Fibroblast of lung (primary cell): Measurements from ENCODE around the gene MAP3K3.

Experiments used
- EZH2 ChIP-seq: IDR thresholded peaks from 2 replicates; pipeline ENCODE4 v1.5.1; 2012; ENCODE audit warnings: low read length, control low read depth, mild to moderate bottlenecking; ENCODE audit errors: missing control alignments
- TF ChIP-seq, protein P1 (sequence below), 2 donors: IDR thresholded peaks in 1 of 2; conservative IDR thresholded peaks in 1 of 2; 1 replicate in 1 of 2; 2 replicates in 1 of 2; pipeline ENCODE4 v1.5.1; 2011 to 2012; ENCODE audit warnings: low read length in 2 of 2, control low read depth in 1 of 2, inconsistent platforms in 1 of 2, low read depth in 1 of 2, mild to moderate bottlenecking in 1 of 2

DNA sequence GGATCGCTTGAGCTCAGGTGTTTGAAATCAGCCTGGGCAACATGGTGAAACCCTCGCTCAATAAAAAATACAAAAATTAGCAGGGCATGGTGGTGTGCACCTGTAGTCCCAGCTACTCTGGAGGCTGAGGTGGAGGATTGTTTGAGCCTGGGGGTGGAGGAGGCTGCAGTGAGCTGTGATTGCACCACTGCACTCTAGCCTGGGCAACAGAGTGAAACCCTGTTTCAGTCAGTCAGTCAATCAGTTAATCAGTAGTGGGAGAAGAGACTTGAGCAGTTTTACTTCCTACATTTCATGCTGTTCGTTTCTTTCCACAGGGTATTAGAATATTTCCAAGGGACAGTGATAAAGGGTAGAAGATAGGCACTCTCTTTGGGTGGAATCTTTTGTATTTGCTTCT, 8.8 kb downstream of the MAP3K3 start:
- TF ChIP-seq EZH2: no peak
- TF ChIP-seq, protein P1, sequence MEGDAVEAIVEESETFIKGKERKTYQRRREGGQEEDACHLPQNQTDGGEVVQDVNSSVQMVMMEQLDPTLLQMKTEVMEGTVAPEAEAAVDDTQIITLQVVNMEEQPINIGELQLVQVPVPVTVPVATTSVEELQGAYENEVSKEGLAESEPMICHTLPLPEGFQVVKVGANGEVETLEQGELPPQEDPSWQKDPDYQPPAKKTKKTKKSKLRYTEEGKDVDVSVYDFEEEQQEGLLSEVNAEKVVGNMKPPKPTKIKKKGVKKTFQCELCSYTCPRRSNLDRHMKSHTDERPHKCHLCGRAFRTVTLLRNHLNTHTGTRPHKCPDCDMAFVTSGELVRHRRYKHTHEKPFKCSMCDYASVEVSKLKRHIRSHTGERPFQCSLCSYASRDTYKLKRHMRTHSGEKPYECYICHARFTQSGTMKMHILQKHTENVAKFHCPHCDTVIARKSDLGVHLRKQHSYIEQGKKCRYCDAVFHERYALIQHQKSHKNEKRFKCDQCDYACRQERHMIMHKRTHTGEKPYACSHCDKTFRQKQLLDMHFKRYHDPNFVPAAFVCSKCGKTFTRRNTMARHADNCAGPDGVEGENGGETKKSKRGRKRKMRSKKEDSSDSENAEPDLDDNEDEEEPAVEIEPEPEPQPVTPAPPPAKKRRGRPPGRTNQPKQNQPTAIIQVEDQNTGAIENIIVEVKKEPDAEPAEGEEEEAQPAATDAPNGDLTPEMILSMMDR (conservative IDR thresholded peaks at IDR 0.05 in 1 of 2, IDR thresholded peaks at IDR 0.05 in 1 of 2; ENCODE audit: low read depth in 1 of 2, low read length in 2 of 2): no peak
